Adrenal gland (tissue), 5 donors: ENCODE data around the gene ACVR1.

Experiments used
- CTCF ChIP-seq, 6 experiments: fragments of 450-650 bp in 4 of 6; fragments of 200-600 bp in 2 of 6; sonication (generic) in 1 of 6; IDR thresholded peaks; 1 replicate in 5 of 6; 2 replicates in 1 of 6; pipeline versions ENCODE4 v1.5.1 to v1.8.0; 2016 to 2021; ENCODE audit warnings: antibody characterized with exemption in 6 of 6, mild to moderate bottlenecking in 2 of 6, moderate library complexity in 1 of 6
- POLR2A ChIP-seq, 2 donors: fragments of 450-650 bp; IDR thresholded peaks; one replicate each; pipeline ENCODE4 v1.6.1; 2017; ENCODE audit warnings: antibody characterized with exemption in 2 of 2, mild to moderate bottlenecking in 2 of 2, moderate library complexity in 1 of 2
- donor health status: DM: no; HTN: no; CAD: no.

- peak in 1 of 2 donors; percentile 62 for TF ChIP-seq POLR2A (IDR thresholded peaks at IDR 0.05)
- TF ChIP-seq CTCF (IDR thresholded peaks at IDR 0.05), result no peak
Observed at GRCh38 chr2:157837851-157838441, 38.2 kb downstream of the ACVR1 start.
